ENCODE data around the gene SLC16A13. TPM values are rescaled to one million over a fixed set of nuclear protein-coding genes. Genes with fewer than 3 reads are reported as not detected.

The SLC16A13 gene
- total and polyA plus RNA-seq, 2 of the 8 experiments (the other 6 are each of a cell fraction or from before 2014, with no cell fraction given) = 5.4 to 5.8 TPM

MicroRNA genes within 50 kb of the gene (microRNA counts, 767-probe panel; counts per million panel counts)
- microRNA hsa-miR-195-5p (879 counts per million, percentile 95 among the panel's probes with 10 or more counts), microRNA hsa-miR-497-5p (879 counts per million, percentile 95 among the panel's probes with 10 or more counts)

Small RNA genes within 50 kb of the gene (small RNA-seq; reads per million reads assigned to genes)
- not detected for gene AC120057.1 (ENCODE audit: insufficient read depth)

Other genes with a start within 250 kb of the SLC16A13 start
- not detected in 2 replicates for gene TEKT1, start 204.3 kb upstream of the SLC16A13 start, total RNA-seq (2021; fragmentation: NEBNext Ultra II Directional; extraction: Animal tissue kit (Norgen Biotek cat#: 25700))
- not detected in 2 replicates for gene TEKT1, start 204.3 kb upstream of the SLC16A13 start, polyA plus RNA-seq (2011; rRNA removed)
- 1.4 and 2.0 TPM in 2 replicates for gene ALOX12, start 40.0 kb upstream of the SLC16A13 start, total RNA-seq (2021; fragmentation: NEBNext Ultra II Directional; extraction: Animal tissue kit (Norgen Biotek cat#: 25700))
- gene ALOX12, start 40.0 kb upstream of the SLC16A13 start, polyA plus RNA-seq (2011; rRNA removed) = 1.3 and 1.4 TPM in 2 replicates
- 149 and 159 TPM in 2 replicates for gene RNASEK, start 23.4 kb upstream of the SLC16A13 start, total RNA-seq (2021; fragmentation: NEBNext Ultra II Directional; extraction: Animal tissue kit (Norgen Biotek cat#: 25700))
- gene RNASEK, start 23.4 kb upstream of the SLC16A13 start, polyA plus RNA-seq (2011; rRNA removed) = 133 and 147 TPM in 2 replicates
- 7.4 and 8.7 TPM in 2 replicates for gene BCL6B, start 13.0 kb upstream of the SLC16A13 start, total RNA-seq (2021; fragmentation: NEBNext Ultra II Directional; extraction: Animal tissue kit (Norgen Biotek cat#: 25700))
- gene BCL6B, start 13.0 kb upstream of the SLC16A13 start, polyA plus RNA-seq (2011; rRNA removed) = 6.6 and 7.0 TPM in 2 replicates
- gene SLC16A11, start 8.1 kb downstream of the SLC16A13 start, total RNA-seq (2021; fragmentation: NEBNext Ultra II Directional; extraction: Animal tissue kit (Norgen Biotek cat#: 25700)) = 0.35 and 0.67 TPM in 2 replicates
- 0.39 and 0.85 TPM in 2 replicates for gene SLC16A11, start 8.1 kb downstream of the SLC16A13 start, polyA plus RNA-seq (2011; rRNA removed)
- not detected in 2 replicates for gene CLEC10A, start 44.2 kb downstream of the SLC16A13 start, total RNA-seq (2021; fragmentation: NEBNext Ultra II Directional; extraction: Animal tissue kit (Norgen Biotek cat#: 25700))
- 0.17 TPM in 1 of 2 replicates, not detected in the other for gene CLEC10A, start 44.2 kb downstream of the SLC16A13 start, polyA plus RNA-seq (2011; rRNA removed)
- gene ASGR2, start 78.8 kb downstream of the SLC16A13 start, total RNA-seq (2021; fragmentation: NEBNext Ultra II Directional; extraction: Animal tissue kit (Norgen Biotek cat#: 25700)) = not detected in 2 replicates
- gene ASGR2, start 78.8 kb downstream of the SLC16A13 start, polyA plus RNA-seq (2011; rRNA removed) = 0.61 and 0.91 TPM in 2 replicates
- 8.6 and 10.8 TPM in 2 replicates for gene ASGR1, start 143.4 kb downstream of the SLC16A13 start, total RNA-seq (2021; fragmentation: NEBNext Ultra II Directional; extraction: Animal tissue kit (Norgen Biotek cat#: 25700))
- gene ASGR1, start 143.4 kb downstream of the SLC16A13 start, polyA plus RNA-seq (2011; rRNA removed) = 14.5 and 16.1 TPM in 2 replicates
- 43.1 and 45.9 TPM in 2 replicates for gene DLG4, start 183.8 kb downstream of the SLC16A13 start, total RNA-seq (2021; fragmentation: NEBNext Ultra II Directional; extraction: Animal tissue kit (Norgen Biotek cat#: 25700))
- 18.9 and 35.2 TPM in 2 replicates for gene DLG4, start 183.8 kb downstream of the SLC16A13 start, polyA plus RNA-seq (2011; rRNA removed)
- 169 and 181 TPM in 2 replicates for gene ACADVL, start 183.9 kb downstream of the SLC16A13 start, total RNA-seq (2021; fragmentation: NEBNext Ultra II Directional; extraction: Animal tissue kit (Norgen Biotek cat#: 25700))
- 231 and 317 TPM in 2 replicates for gene ACADVL, start 183.9 kb downstream of the SLC16A13 start, polyA plus RNA-seq (2011; rRNA removed)
- gene DVL2, start 198.5 kb downstream of the SLC16A13 start, total RNA-seq (2021; fragmentation: NEBNext Ultra II Directional; extraction: Animal tissue kit (Norgen Biotek cat#: 25700)) = 59.3 and 59.6 TPM in 2 replicates
- 19.0 and 29.7 TPM in 2 replicates for gene DVL2, start 198.5 kb downstream of the SLC16A13 start, polyA plus RNA-seq (2011; rRNA removed)
- 62.8 and 65.1 TPM in 2 replicates for gene PHF23, start 203.4 kb downstream of the SLC16A13 start, total RNA-seq (2021; fragmentation: NEBNext Ultra II Directional; extraction: Animal tissue kit (Norgen Biotek cat#: 25700))
- 46.5 and 47.5 TPM in 2 replicates for gene PHF23, start 203.4 kb downstream of the SLC16A13 start, polyA plus RNA-seq (2011; rRNA removed)
- gene GABARAP, start 206.4 kb downstream of the SLC16A13 start, total RNA-seq (2021; fragmentation: NEBNext Ultra II Directional; extraction: Animal tissue kit (Norgen Biotek cat#: 25700)) = 252 and 265 TPM in 2 replicates
- 351 and 581 TPM in 2 replicates for gene GABARAP, start 206.4 kb downstream of the SLC16A13 start, polyA plus RNA-seq (2011; rRNA removed)
- 120 and 123 TPM in 2 replicates for gene CTDNEP1, start 215.7 kb downstream of the SLC16A13 start, total RNA-seq (2021; fragmentation: NEBNext Ultra II Directional; extraction: Animal tissue kit (Norgen Biotek cat#: 25700))
- 106 and 114 TPM in 2 replicates for gene CTDNEP1, start 215.7 kb downstream of the SLC16A13 start, polyA plus RNA-seq (2011; rRNA removed)
- 75.4 and 78.1 TPM in 2 replicates for gene ELP5, start 216.2 kb downstream of the SLC16A13 start, total RNA-seq (2021; fragmentation: NEBNext Ultra II Directional; extraction: Animal tissue kit (Norgen Biotek cat#: 25700))
- gene ELP5, start 216.2 kb downstream of the SLC16A13 start, polyA plus RNA-seq (2011; rRNA removed) = 107 and 117 TPM in 2 replicates
- gene CLDN7, start 226.5 kb downstream of the SLC16A13 start, total RNA-seq (2021; fragmentation: NEBNext Ultra II Directional; extraction: Animal tissue kit (Norgen Biotek cat#: 25700)) = 119 and 129 TPM in 2 replicates
- gene CLDN7, start 226.5 kb downstream of the SLC16A13 start, polyA plus RNA-seq (2011; rRNA removed) = 118 and 196 TPM in 2 replicates
- 5.7 and 6.4 TPM in 2 replicates for gene SLC2A4, start 245.7 kb downstream of the SLC16A13 start, total RNA-seq (2021; fragmentation: NEBNext Ultra II Directional; extraction: Animal tissue kit (Norgen Biotek cat#: 25700))
- gene SLC2A4, start 245.7 kb downstream of the SLC16A13 start, polyA plus RNA-seq (2011; rRNA removed) = 6.9 and 10.6 TPM in 2 replicates

All from H1 (cell line).